Body of pancreas (tissue), 4 donors: ENCODE results near the gene MED12L. TPM values are rescaled to one million over a fixed set of nuclear protein-coding genes. Genes with fewer than 3 reads are reported as not detected.
"Not testable (repeated sequence)": the region's sequence is repeated elsewhere in the genome, so short reads cannot be mapped to it uniquely, and the experiment has no call there.

Experiments used
- ATAC-seq: fragments of 150-250 bp; one replicate; pipeline ENCODE4 v1.9.1; 2016
- DNase-seq, 4 donors: peaks; one replicate each; pipeline ENCODE4 v3.0.0-alpha.2; 2019
- H3K27ac ChIP-seq, 4 donors: fragments of 200-600 bp; sonication (generic); 1 replicate in 3 of 4; 2 replicates in 1 of 4; pipeline versions ENCODE4 v1.5.1 to v1.6.1; 2016 to 2019; ENCODE audit warnings: mild to moderate bottlenecking in 1 of 4, mixed read lengths in 1 of 4, moderate library complexity in 1 of 4
- H3K27me3 ChIP-seq, 2 donors: fragments of 200-600 bp; sonication (generic); one replicate each; pipeline ENCODE4 v1.6.0; 2016; ENCODE audit warnings: mild to moderate bottlenecking in 1 of 2
- H3K36me3 ChIP-seq, 2 donors: fragments of 200-600 bp; sonication (generic); replicated peaks in 1 of 2; 2 replicates each; pipeline ENCODE4 v1.5.1; 2016; ENCODE audit warnings: low read depth in 2 of 2; ENCODE audit not compliant: insufficient read depth in 1 of 2
- H3K4me1 ChIP-seq: fragments of 200-600 bp; sonication (generic); one replicate; pipeline ENCODE4 v1.6.0; 2016
- H3K4me3 ChIP-seq, 2 donors: fragments of 200-600 bp; sonication (generic); 1 replicate in 1 of 2; 2 replicates in 1 of 2; pipeline ENCODE4 v1.5.1; 2016 to 2019
- H3K9me3 ChIP-seq, 3 donors: fragments of 200-600 bp; sonication (generic); 1 replicate in 2 of 3; 2 replicates in 1 of 3; pipeline ENCODE4 v1.5.1; 2016
- CTCF ChIP-seq, 7 experiments: fragments of 450-650 bp in 4 of 7; fragments of 200-600 bp in 3 of 7; sonication (generic) in 3 of 7; IDR thresholded peaks; one replicate each; pipeline ENCODE4 v1.5.1; 2016 to 2019; ENCODE audit warnings: antibody characterized with exemption in 7 of 7
- POLR2A ChIP-seq, 3 donors: fragments of 450-650 bp; IDR thresholded peaks; one replicate each; pipeline ENCODE4 v1.6.1; 2016; ENCODE audit warnings: antibody characterized with exemption in 3 of 3, mild to moderate bottlenecking in 2 of 3
- WGBS, 2 donors: methylation state at CpG; one replicate each; pipeline ENCODE4 v1.1.5; 2017; 5-methylcytosine and 5-hydroxymethylcytosine counted together
- intact Hi-C: fragments of 100-400 bp; cut with DNase I; formaldehyde crosslinking; loops from one replicate; pipeline ENCODE4 v1.15.1; 2023
- total RNA-seq, 2 donors: library from RNA; depleted of rRNA; stranded (reverse); fragments of >200 nt; gene quantifications; one replicate each; pipeline ENCODE4 v1.1.0, GENCODE V29; 2016

The MED12L gene
- total RNA-seq, 2 donors from 2014 or later = 0.33 to 0.78 TPM

GRCh38 chr3:151067158-151067557 lies 18.3 kb upstream of the MED12L start:
- Histone ChIP-seq H3K27me3 (no peaks in the 10 kb centered on the region), H3K27ac (no peak overlapping the region), H3K9me3 (no peaks in the 10 kb centered on the region), H3K4me3 (no peak overlapping the region), H3K4me1 (no peaks in the 10 kb centered on the region), H3K36me3 (no peaks in the 10 kb centered on the region)
- TF ChIP-seq CTCF (IDR thresholded peaks at IDR 0.05) (peak in 1 of 7 experiments; percentile 5), POLR2A (IDR thresholded peaks at IDR 0.05) (no peak)
- intact Hi-C loops = no loop called here
- ATAC-seq (no peak), DNase-seq (no peak)
- 48 to 56% methylated on average over 2 of the region's 2 CpGs for WGBS, 2 donors

GRCh38 chr3:151072842-151073241 lies 12.6 kb upstream of the MED12L start:
- H3K27ac ChIP-seq, H3K4me3 ChIP-seq, ATAC-seq, DNase-seq, H3K36me3 ChIP-seq, H3K9me3 ChIP-seq, H3K27me3 ChIP-seq, H3K4me1 ChIP-seq, intact Hi-C loops: not testable (repeated sequence)
- WGBS, 2 donors = 77 to 90% methylated on average over 7 of the region's 7 CpGs

- 34 to 43% methylated on average over 1 of the region's 1 CpG for WGBS, 2 donors
- intact Hi-C loops = no loop called here
- H3K27me3 ChIP-seq = no peaks in the 10 kb centered on the region
- no peak overlapping the region for H3K27ac ChIP-seq
- no peaks in the 10 kb centered on the region for H3K4me1 ChIP-seq
- no peak overlapping the region for H3K4me3 ChIP-seq
- ATAC-seq (no peak), DNase-seq (no peak)
- H3K9me3 ChIP-seq = no peaks in the 10 kb centered on the region
- TF ChIP-seq POLR2A (IDR thresholded peaks at IDR 0.05) (no peak), CTCF (IDR thresholded peaks at IDR 0.05) (no peak)
- no peaks in the 10 kb centered on the region for H3K36me3 ChIP-seq
Measured at GRCh38 chr3:151074256-151074655, 11.2 kb upstream of the MED12L start.

GRCh38 chr3:151075869-151076562 lies 9.4 kb upstream of the MED12L start:
- Histone ChIP-seq H3K36me3 (no peaks in the 10 kb centered on the region), H3K4me3 (no peak overlapping the region), H3K27ac (no peak overlapping the region), H3K9me3 (no peaks in the 10 kb centered on the region), H3K4me1 (no peaks in the 10 kb centered on the region), H3K27me3 (no peaks in the 10 kb centered on the region)
- TF ChIP-seq POLR2A (IDR thresholded peaks at IDR 0.05) = no peak
- no peak for TF ChIP-seq CTCF (IDR thresholded peaks at IDR 0.05)
- no peak for ATAC-seq
- WGBS, 2 donors = 70 to 80% methylated on average over 3 of the region's 3 CpGs
- intact Hi-C loops = no loop called here
- no peak for DNase-seq

GRCh38 chr3:151076626-151077025 lies 8.8 kb upstream of the MED12L start:
- intact Hi-C loops = no loop called here
- Histone ChIP-seq H3K27me3 (no peaks in the 10 kb centered on the region), H3K27ac (no peak overlapping the region), H3K36me3 (no peaks in the 10 kb centered on the region), H3K4me3 (no peak overlapping the region), H3K4me1 (no peaks in the 10 kb centered on the region), H3K9me3 (no peaks in the 10 kb centered on the region)
- ATAC-seq (no peak), DNase-seq (no peak)
- TF ChIP-seq POLR2A (IDR thresholded peaks at IDR 0.05) (no peak), CTCF (IDR thresholded peaks at IDR 0.05) (no peak)
- 78 to 83% methylated on average over 4 of the region's 4 CpGs for WGBS, 2 donors

GRCh38 chr3:151081082-151081481 lies 4.4 kb upstream of the MED12L start:
- ATAC-seq, intact Hi-C loops, H3K27ac ChIP-seq, H3K27me3 ChIP-seq, H3K9me3 ChIP-seq, H3K4me3 ChIP-seq, DNase-seq, H3K36me3 ChIP-seq: not testable (repeated sequence)
- peaks cover 15% of the 10 kb centered on the region for H3K4me1 ChIP-seq
- 71 to 91% methylated on average over 1 of the region's 1 CpG for WGBS, 2 donors
